GM12891 (cell line): Measurements from ENCODE around the gene URB2.

Source experiments
- PAX5 ChIP-seq: IDR thresholded peaks from 2 replicates; pipeline ENCODE4 v1.6.1; 2011; ENCODE audit warnings: low read length, moderate library complexity, mild to moderate bottlenecking; ENCODE audit not compliant: insufficient read depth, severe bottlenecking
- POLR2A ChIP-seq: IDR thresholded peaks from 2 replicates; pipeline ENCODE4 v1.6.1; 2011; ENCODE audit warnings: low read depth, low read length, control low read depth
- POLR2AphosphoS5 ChIP-seq: IDR thresholded peaks from 2 replicates; pipeline ENCODE4 v1.6.1; 2011; ENCODE audit warnings: low read depth, low read length, control low read depth
- TAF1 ChIP-seq: IDR thresholded peaks from 2 replicates; pipeline ENCODE4 v1.6.1; 2011; ENCODE audit warnings: low read depth, low read length, control low read depth

DNA sequence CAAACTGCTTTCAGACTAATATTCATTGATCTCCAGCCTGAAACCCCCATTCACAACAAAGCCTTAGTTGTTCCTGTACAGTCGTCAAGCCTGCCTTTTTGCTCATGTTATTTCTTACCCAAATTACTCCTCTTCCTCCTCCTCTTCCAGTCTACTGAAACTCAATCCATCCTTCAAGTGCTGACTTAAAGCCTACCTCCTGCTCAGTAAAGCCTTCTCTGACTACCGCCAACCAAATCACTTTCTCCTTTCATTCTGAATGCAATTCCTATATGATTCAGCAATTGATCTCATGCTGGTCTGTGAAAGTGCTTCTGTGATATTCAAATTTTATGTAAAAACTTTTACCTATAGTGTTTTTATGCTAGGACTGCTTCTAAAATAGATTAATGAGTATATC, 18.7 kb upstream of the URB2 start:
- TF ChIP-seq POLR2AphosphoS5 (no peak), POLR2A (no peak), TAF1 (no peak), PAX5 (no peak)
